GM12892 (cell line): ENCODE results near the gene FBN1.

Source experiments
- POLR2A ChIP-seq: IDR thresholded peaks from 2 replicates; pipeline ENCODE4 v1.6.1; 2011; ENCODE audit warnings: low read depth, low read length, control low read depth
- POLR2AphosphoS5 ChIP-seq: IDR thresholded peaks from 2 replicates; pipeline ENCODE4 v1.6.1; 2011; ENCODE audit warnings: low read depth, low read length, control low read depth

- TF ChIP-seq POLR2AphosphoS5: no peak
- no peak for TF ChIP-seq POLR2A
Measured at GRCh38 chr15:48679952-48680351, 34.4 kb upstream of the FBN1 start.
